ENCODE measurements around the gene PITRM1.

PITRM1 gene

GRCh38 chr10:3111621-3112163 is 60.9 kb downstream of the PITRM1 start:
- DNase-seq (ENCODE audit: low spot score) = no peak
- in situ Hi-C loops (cut with MboI; ENCODE audit: low pct_unique_long_range_greater_than_20kb, low sequenced_read_pairs, unreplicated experiment) = no loop called here
- TF ChIP-seq CTCF (IDR thresholded peaks at IDR 0.05; ENCODE audit: extremely low read depth, insufficient read depth, missing control alignments) = no peak

- no peak for DNase-seq (ENCODE audit: low spot score)
These were observed 61.6 kb downstream of the PITRM1 start for GRCh38 chr10:3110782-3111620.

GRCh38 chr10:3109633-3110032 is 62.9 kb downstream of the PITRM1 start:
- no peak for DNase-seq (ENCODE audit: low spot score)
- no peak for TF ChIP-seq CTCF (IDR thresholded peaks at IDR 0.05; ENCODE audit: extremely low read depth, insufficient read depth, missing control alignments)
- in situ Hi-C loops (cut with MboI; ENCODE audit: low pct_unique_long_range_greater_than_20kb, low sequenced_read_pairs, unreplicated experiment) = no loop called here

More at GRCh38 chr10:3110782-3111620, 61.6 kb downstream of the PITRM1 start:
- in situ Hi-C loops (cut with MboI; ENCODE audit: low pct_unique_long_range_greater_than_20kb, low sequenced_read_pairs, unreplicated experiment) = no loop called here
- TF ChIP-seq CTCF (IDR thresholded peaks at IDR 0.05; ENCODE audit: extremely low read depth, insufficient read depth, missing control alignments) = no peak

GRCh38 chr10:3109196-3109595 is 63.4 kb downstream of the PITRM1 start:
- no peak for DNase-seq (ENCODE audit: low spot score)
- in situ Hi-C loops (cut with MboI; ENCODE audit: low pct_unique_long_range_greater_than_20kb, low sequenced_read_pairs, unreplicated experiment) = no loop called here
- TF ChIP-seq CTCF (IDR thresholded peaks at IDR 0.05; ENCODE audit: extremely low read depth, insufficient read depth, missing control alignments) = no peak

GRCh38 chr10:3108575-3109105 is 63.9 kb downstream of the PITRM1 start:
- DNase-seq (ENCODE audit: low spot score) = no peak
- in situ Hi-C loops (cut with MboI; ENCODE audit: low pct_unique_long_range_greater_than_20kb, low sequenced_read_pairs, unreplicated experiment) = no loop called here

GRCh38 chr10:3108033-3108432 is 64.5 kb downstream of the PITRM1 start:
- in situ Hi-C loops (cut with MboI; ENCODE audit: low pct_unique_long_range_greater_than_20kb, low sequenced_read_pairs, unreplicated experiment) = no loop called here
- no peak for DNase-seq (ENCODE audit: low spot score)
- TF ChIP-seq CTCF (IDR thresholded peaks at IDR 0.05; ENCODE audit: extremely low read depth, insufficient read depth, missing control alignments) = no peak

More at GRCh38 chr10:3108575-3109105, 63.9 kb downstream of the PITRM1 start:
- TF ChIP-seq CTCF (IDR thresholded peaks at IDR 0.05; ENCODE audit: extremely low read depth, insufficient read depth, missing control alignments) = no peak

Measured in GM13977 (cell line).